Measurements from ENCODE around the gene MRPL28.
"Not testable (repeated sequence)": the region's sequence is repeated elsewhere in the genome, so short reads cannot be mapped to it uniquely, and the experiment has no call there.

Gene MRPL28

DNA sequence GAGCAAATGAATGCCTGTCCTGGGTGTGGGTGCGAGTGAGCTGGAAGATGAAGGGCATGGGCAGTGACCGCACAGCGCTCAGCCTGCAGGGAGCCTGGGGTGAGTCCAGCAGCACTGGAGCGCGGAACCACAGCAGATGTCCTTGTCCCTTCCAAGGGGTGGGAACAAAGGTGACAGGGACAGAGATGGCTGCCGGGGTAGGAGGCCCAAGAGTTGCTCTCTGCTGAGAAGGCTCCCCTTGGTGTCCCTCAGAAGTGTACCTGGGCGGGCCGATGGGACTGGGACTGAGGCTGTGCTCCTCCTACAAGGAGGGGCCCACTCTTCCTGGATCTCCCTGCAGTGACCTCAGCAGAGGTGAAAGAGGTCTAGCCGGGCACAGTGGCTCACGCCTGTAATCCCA, 19.0 kb upstream of the MRPL28 start:
- DNase-seq, result no peak

DNA sequence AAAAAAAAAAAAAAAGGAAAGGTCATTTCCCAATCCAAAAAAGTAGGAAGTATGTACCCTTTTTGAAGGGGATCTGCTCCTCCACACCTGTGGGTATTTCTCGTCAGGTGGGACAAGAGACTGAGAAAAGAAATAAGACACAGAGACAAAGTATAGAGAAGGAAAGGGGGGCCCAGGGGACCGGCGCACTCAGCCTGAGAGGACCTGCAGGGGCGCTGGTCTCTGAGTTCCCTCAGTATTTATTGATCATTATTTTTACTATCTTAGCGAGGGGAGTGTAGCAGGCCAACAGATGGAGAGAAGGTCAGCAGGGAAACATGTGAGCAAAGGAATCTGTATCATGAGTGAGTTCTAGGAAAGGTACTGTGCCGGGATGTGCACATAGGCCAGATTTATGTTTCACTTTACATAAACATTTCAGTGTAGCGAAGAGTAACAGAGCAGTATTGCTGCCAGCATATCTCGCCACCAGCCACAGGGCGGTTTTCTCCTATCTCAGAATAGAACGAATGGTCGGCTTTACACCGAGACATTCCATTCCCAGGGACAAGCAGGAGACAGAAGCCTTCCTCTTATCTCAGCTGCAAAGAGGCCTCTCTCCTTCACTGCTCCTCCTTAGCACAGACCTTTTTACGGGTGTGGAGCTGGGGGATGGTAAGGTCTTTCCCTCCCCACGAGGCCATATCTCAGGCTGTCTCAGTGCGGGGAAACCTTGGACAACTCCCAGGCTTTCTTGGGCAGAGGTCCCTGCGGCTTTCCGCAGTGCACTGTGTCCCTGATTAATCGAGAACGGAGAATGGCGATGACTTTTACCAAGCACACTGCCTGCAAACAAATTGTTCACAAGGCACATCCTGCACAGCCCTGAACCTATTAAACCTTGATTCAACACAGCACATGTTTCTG, 17.7 kb upstream of the MRPL28 start:
- not testable (repeated sequence) for DNase-seq

DNA sequence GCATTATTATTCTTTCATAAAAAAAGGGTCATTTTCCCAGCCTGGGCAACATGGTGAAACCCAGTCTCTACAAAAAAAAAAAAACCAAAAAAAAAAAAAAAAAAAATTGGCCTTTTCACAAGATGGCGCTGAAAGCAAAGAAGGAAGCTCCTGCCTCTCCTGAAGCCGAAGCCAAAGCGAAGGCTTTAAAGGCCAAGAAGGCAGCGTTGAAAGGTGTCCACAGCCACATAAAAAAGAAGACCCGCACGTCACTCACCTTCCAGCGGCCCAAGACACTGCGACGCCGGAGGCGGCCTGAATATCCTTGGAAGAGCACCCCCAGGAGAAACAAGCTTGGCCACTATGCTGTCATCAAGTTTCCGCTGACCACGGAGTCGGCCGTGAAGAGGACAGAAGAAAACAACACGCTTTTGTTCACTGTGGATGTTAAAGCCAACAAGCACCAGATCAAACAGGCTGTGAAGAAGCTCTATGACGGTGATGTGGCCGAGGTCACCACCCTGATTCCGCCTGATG, 16.4 kb upstream of the MRPL28 start:
- no peak for DNase-seq

DNA sequence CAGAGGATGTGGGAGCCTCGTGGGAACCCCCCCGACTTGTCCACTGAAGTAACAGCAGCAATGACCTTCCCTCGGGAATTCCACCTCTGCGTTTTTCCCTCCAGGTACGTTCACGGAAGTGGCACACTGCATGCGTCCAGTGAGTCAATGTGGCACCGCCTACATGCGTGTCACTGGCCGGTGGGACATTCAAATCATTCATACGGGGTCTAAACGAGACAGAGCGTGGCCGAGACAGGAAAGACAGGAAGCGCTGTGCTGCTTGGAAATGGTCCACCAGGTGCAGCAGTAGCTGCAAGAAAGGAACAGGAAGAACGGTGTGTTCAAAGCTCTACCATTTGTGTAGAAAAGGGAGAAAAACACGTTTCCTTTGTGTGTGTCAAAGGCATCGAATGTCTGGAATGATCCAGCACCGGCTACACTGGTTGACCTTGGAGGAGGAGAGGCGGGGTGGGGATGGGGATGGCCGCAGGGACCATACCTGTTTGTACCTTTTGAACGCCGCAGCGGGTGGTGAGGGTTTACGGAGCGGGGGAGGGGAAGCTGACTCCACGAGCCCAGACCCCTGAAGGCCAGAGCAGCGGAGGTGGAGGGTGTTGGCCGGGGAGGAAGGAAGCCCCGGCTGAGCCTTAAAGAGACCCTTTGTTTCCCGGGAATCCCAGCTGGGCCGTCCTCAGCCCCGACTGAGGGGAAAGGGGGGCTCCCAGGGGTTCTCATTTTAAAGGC, 13.2 kb upstream of the MRPL28 start:
- peak; percentile 60 for DNase-seq

DNA sequence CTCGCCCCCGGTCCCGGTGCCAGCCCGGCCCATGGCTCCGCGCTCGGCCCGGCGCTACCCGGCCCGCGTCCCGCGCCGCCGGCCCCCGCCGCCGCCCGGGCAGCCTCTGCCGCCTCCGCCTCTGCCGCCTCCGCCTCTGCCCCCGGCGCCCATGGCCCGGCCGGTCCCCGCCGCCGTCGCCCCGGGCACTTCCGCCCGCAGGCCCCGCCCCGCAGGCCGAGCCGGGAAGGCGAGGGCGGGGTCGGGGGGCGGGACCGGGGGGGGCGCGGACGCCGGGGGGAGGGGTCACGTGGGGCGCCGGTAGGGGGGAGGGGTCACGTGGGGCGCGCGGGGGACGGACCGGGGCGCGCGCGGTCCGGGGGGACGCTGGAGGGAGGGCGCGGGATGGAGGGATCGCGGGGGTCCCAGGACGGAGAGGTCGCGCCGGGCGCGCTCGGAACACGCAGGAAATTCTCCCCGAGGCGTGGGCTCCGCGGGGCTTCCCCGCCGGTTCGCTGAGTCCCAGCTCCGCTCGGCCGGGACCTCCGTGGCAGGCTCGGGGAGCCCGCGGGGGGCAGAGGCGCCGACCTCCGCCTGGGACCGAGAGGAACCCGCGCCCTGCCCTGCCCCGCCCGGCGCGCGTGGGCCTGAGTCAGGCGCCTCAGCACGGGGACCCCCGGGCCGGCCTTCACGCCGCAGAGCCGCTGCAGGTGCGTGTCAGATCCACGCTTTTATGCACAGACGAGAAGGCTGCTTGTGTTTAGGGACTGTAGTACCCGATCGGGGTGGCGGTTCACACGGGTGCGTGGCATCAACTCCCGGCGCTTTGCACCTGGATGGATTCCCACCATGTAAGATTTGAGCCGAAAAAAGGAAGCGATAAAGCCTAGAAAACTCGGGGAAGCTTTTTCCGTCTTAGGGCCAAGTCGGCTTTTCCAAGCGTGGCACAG, 11.7 kb upstream of the MRPL28 start, which contains the start of gene PGAP6:
Gene PGAP6 (minus strand): TSS at position 190 of the 929 bp plus-strand sequence. CDS start 157 bp downstream, at position 33.
- DNase-seq, result peak; percentile 66

DNA sequence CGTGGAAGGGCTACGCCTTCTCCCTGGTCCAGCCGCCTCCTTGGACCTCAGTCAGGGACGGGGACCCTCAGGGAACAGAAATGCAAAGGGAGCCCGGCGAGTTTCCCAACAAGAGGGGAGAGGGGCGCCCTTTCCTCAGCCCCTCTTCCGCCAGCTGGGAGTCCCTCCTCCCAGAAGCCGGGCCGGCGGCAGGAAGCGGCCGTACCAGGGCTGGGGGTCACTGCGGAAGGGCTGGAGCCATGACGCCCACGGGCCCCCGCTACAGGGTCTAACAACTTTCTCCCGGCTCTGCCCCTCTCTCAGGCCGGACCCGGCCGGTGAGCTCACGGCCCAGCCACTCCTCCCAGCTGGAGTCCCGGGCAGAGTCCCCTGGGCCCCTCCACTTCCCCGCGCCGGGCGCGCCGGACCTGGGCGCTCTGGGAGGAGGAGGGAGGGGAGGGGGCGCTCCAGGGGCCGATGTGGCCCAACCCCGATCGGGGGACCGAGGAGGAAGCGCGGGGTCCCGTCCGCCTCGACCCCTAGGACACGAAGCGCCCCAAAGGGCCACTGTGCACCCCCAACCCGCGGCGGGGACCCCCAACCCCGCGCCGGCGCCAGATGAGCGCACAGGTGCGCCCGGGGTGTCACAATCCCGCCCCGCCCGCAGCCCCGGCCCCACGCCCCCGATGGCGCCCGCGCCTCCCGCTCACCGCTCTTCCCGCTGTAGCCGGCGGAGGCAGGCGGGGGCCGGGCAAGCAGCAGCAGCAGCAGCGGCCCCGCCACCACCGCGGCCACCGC, 10.9 kb upstream of the MRPL28 start:
- DNase-seq, result no peak

DNA sequence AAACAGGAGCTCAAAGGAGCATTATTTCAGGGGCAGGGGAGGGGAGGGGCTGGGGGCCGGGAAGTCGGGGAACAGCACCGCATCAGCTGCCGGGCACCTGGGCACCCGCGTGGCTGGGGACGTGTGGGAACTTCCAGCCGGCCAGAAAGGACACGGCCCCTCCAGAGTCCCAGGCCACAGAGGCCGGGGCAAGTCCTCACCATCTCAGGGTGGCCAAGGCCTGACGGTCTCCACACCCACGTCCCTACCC, 10.3 kb upstream of the MRPL28 start:
- DNase-seq, result no peak

DNA sequence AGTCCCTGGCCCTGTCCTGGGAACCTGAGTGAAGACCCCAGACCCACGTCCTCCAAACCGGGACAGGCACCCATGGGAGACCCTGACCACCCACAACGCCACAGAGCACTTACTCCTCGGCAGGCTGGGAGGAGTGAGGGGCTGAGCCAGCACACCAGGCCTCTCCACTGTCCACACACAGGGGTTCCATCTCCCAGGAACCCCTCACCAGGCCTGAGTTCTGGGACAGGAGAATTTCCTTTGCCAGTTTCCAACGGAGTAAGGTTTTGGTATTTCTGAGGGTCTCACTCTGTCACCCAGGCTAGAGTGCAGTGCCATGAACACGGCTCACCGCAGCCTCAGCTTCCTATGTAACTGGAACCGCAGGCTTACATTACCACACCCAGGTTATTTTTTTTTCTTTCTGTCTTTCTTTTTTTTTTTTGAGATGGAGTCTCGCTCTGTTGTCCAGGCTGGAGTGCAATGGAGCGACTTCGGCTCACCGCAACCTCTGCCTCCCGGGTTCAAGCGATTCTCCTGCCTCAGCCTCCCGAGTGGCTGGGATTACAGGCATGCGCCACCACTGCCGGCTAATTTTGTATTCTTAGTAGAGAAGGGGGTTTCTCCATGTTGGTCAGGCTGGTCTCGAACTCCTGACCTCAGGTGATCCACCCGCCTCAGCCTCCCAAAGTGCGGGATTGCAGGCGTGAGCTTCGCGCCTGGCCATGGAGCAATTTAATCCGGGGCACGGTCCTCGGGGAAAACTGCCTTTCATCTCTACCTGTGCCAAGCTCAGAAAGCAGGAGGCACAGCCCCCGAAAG, 9.8 kb upstream of the MRPL28 start:
- no peak for DNase-seq

DNA sequence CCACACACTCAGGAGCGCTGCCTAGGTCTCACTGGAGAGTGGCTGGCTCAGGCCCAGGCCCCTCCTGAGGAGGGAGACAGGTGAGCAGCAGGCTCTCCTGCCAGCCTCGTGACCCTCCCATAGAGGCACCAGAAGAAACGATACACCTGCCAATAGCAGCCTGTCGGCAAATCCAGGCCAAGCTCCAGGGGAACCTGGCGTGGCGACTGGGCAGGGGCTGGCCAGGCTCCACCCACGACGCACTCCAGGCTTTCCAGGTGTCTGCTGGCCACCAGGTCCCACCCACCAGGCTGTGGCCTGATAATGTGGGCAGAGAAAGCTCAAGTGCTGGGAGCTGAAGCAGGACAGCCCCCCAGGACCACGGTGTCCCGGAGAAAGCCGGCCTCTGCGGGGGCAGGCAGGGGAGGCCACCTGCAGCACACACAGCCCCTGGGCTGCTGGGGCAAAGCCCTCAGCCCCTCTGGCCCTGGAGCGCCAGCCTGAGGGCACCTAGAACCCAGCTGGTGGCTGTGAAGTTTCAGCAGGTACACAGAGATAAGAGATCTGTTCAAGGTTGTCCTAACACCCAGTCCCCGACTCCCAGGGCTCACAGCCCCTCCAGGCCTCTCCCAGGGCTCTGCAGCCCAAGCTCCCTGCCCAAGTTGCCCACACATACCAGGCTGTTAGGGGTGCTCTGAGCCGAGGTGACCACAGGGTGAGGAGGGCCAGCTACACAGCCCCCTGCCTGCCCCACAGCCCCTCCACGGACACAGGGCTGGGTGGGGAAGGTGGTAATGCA, 9.0 kb upstream of the MRPL28 start:
- DNase-seq, result no peak

DNA sequence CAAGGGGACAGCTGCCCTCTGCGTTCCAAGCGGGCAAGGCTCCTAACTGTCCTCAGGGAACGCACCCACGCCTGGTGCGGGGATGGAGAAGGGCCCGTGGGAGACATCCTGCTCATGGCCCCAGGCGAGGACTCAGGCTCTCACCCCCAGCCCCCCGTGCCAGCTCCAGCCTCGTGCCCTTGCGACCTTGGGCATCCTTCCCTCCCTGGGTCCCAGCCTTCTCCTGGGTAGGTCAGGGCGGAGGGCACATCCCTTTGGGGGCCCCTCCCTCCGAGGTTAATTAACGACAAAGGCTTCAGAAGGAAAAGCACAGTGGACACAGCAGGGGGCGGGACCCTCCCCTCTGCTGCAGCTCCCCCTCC, 8.5 kb upstream of the MRPL28 start:
- DNase-seq, result no peak

DNA sequence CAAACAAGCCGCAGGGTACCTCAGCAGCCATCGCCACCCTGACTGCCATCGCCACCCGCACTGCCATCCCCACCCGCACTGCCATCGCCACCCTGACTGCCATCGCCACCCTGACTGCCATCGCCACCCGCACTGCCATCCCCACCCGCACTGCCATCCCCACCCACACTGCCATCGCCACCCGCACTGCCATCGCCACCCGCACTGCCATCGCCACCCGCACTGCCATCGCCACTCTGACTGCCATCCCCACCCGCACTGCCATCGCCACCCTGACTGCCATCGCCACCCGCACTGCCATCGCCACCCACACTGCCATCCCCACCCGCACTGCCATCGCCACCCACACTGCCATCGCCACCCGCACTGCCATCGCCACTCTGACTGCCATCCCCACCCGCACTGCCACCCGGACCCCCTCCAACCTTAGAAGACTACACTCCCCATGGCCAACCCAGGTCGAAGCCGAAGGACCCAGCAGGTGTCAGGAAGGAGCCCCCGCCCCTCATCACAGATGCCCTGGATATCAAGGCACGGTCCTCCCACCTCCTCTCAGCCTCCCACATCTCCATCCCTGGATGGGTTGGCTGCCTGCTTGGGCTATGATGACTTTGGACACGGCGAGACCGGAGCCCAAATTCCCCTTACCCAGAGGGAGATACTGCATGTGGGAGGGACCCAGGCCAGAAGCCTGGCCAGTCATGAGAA, 7.9 kb upstream of the MRPL28 start:
- not testable (repeated sequence) for DNase-seq

DNA sequence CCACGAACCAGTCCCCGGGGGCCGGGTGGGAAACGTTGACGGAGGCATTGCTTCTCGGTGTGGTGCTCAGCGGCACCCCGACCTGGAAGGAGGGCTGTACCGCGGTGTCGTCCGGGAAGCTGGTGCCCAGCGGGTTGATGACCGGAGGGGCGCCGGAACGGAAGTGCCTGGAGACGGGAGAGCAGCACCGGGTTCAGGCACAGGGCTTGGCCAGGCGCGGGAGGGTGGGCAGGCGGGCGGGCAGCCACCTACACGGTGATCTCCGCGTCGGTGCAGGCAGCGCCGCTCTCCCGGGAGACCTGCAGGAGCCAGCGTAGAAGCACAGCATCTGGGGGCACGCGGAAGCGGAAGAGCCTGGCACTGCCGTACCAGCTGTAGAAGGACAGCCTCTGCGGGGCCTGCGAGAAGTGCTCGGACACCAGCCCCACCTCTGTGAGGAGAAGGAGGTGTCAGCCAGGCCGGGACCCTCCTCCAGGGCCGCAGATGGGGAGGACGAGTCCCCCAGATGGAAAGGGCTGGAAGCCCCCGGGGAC, 7.1 kb upstream of the MRPL28 start:
- no peak for DNase-seq

DNA sequence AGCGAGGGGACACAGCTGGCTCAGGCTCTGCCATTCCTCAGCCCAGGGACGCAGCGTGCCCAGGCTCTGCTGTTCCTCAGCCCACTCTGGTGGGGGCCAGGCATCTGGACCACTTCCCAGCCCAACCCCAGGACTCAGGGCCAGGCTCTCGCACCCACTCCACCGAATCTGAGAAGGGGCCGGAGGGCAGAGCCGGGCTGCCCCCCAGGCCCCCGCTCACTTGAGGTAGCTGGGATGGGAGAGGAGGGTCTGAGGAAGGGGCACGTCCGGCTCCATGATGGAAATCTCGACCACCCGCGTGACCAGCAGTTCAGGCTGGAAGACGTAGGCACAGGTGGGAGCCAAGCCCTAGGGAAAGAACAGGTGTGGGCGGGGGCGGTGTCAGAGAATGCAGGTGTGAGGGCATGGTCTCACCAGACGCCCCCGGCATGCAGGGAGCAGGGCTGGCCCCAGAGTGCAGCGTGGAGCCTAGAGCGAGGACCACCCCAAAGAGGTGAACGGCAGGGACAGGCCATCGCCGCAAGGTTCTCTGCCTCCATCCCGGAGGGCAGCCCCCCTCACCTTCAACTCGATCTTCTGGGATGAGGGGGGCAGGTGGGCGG, 6.6 kb upstream of the MRPL28 start:
- no peak for DNase-seq

DNA sequence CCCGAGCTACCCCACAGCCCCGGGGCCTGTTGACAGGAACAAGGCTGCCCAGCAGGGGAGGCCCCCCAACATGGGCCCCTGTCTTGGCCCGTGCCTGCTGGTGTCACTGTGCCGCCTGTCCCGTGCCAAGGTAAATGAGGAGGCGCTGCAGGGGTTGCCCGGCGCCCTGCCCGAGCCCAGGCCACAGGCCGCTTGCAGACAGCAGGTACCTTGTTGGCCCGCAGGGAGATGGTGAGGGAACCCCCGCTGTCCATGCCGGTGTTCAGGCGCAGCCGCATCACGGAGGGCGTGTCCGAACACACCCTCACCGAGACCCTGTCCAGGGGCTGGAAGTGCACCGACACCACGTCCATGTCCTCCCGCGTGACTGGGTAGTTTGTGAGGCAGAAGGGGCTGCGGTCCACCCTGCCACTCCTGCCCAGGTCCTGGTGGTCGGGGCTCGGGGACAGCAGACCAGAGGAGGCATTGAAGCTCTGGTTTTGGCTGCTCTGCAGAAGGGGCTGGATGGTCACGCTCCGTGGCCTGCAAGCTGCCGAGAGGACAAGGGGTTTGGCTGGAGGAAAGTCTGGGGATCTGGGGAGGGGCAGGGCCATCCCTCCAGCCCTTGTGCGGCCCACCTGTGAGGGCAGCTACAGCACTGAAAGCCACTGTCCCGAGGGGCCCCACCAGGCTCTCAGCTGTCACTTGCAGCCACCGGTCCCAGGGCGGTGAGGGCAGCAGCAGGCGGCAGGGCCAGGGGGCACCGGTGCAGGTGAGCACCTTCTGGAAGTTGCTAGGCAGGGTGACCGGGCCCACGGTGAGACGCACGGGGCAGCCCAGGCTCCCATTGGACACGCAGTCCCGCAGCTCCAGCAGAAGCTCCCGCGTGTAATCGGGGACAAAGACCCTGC, 5.8 kb upstream of the MRPL28 start:
- no peak for DNase-seq

DNA sequence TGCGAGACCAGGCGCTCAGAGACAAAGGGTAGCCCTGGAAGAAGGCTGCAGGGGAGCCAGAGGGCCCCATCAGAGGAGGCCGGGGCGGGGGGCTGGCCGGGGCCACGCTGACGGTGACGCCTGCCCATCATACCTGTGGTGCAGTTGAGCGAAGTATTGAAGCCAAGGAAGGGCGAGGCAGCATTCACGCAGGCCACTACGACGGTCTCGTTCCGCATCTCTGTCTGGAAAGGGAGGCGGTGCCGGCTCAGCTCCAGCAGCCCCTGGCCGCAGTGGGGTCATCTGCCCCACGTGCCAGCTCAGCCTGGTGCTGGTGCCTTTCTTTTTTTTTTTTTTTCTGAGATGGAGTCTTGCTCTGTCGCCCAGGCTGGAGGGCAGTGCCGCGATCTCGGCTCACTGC, 4.9 kb upstream of the MRPL28 start:
- DNase-seq, result no peak

DNA sequence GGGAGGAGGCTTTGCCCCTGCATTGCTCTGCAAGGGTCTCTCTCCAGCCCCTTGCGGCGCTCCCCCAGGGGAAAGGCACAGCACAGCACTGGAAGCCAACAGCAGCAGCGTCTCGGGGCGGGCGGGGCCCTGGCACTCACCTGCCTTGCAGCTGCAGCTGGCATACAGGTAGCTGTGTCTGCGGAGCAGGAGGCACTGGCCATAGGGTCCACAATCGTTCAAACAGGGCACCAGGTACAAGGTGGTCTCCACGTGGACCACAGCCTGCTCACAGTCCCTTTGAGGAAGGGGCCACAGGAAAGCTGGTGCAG, 4.2 kb upstream of the MRPL28 start:
- DNase-seq, result no peak

DNA sequence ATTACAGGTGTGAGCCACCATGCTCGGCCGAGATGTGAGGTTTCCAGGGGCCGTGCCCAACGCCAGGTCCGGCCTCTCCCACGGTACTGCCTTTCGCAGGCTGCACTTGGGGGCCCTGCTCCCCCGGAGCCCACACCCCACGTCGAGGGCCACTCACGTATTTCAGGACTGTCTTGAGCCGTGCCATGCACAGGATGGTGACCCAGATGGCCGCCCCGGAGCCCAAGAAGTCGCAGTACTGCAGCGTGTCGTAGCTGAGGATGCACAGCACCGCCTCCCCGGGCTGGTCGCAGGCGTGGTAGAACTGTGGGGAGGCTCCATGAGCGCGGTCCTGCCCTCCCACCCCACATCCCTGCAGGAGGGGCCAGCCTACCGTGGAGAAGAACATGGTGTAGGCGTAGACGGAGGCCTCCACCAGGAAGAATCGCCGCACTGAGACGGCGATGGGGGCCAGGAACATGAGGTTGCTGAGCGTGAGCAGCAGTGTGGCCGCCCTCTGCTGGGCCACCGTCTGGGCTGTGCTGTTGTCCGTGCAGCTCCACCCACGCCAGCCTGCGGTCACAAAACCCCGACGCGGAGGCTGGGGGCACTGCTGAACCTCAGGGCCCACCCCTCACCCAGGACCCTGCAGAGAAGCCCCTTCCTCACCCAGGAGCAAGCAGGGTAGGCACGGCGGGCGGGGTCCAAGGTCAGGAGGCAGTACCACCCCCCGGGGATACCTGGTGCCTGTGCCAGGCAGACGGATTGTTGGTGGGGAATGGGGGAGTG, 3.7 kb upstream of the MRPL28 start:
- no peak for DNase-seq

All from activated CD4-positive, alpha-beta T cell treated with anti-CD3 and anti-CD28 coated beads for 48 hours (primary cell).